Endothelial cell of umbilical vein (primary cell): ENCODE results near the gene CDC42. TPM values are rescaled to one million over a fixed set of nuclear protein-coding genes. Genes with fewer than 3 reads are reported as not detected.

Source experiments
- BruUV-seq: library from RNA; stranded (reverse); fragments of 400-500 nt; replicated peaks from 2 replicates; lab custom pipeline; 2021; lab: Mats Ljungman, UMichigan
- CTCF ChIA-PET: fragments of 300-600, 350-600 bp; sonication (Branson Sonifier 250); formaldehyde crosslinking; loops from one replicate; lab custom pipeline; 2021; ENCODE audit warnings: antibody characterized with exemption, inconsistent platforms; lab: Charles Lee
- POLR2A ChIA-PET: fragments of 300-600, 350-600 bp; sonication (Branson Sonifier 250); formaldehyde crosslinking; loops from one replicate; lab custom pipeline; 2021; ENCODE audit warnings: antibody characterized with exemption, inconsistent platforms; lab: Charles Lee
- DNase-seq: peaks from one replicate; pipeline ENCODE4 v3.0.0-alpha.2; 2011; ENCODE audit warnings: low read depth, low spot score
- FAIRE-seq: peaks from 2 replicates; lab custom pipeline; 2011; peaks lifted over from hg19 to GRCh38; lab: Jason Lieb, UNC
- H2AFZ ChIP-seq: 2 replicates; pipeline ENCODE4 v1.6.0; 2012; ENCODE audit warnings: low read depth, low read length, control low read depth, inconsistent platforms
- H3K27ac ChIP-seq: 2 replicates; pipeline ENCODE4 v1.5.1; 2011; ENCODE audit warnings: low read depth, mild to moderate bottlenecking, control low read depth, low read length, moderate library complexity; ENCODE audit not compliant: insufficient read depth
- H3K27me3 ChIP-seq, 2 experiments: 2 replicates each; pipeline versions ENCODE4 v1.6.0 to v1.6.1; 2011; ENCODE audit warnings: low read length in 2 of 2, mixed read lengths in 1 of 2; ENCODE audit not compliant: control insufficient read depth in 2 of 2, insufficient read depth in 2 of 2
- H3K36me3 ChIP-seq, 2 experiments: 2 replicates in 1 of 2; 3 replicates in 1 of 2; pipeline ENCODE4 v1.5.1; 2011; ENCODE audit warnings: low read length in 2 of 2, mild to moderate bottlenecking in 1 of 2, moderate library complexity in 1 of 2; ENCODE audit not compliant: control insufficient read depth in 2 of 2, insufficient read depth in 2 of 2; ENCODE audit errors: extremely low read depth in 1 of 2
- H3K4me1 ChIP-seq: 3 replicates; pipeline ENCODE4 v1.5.1; 2011; ENCODE audit warnings: mild to moderate bottlenecking, low read length; ENCODE audit not compliant: control insufficient read depth, insufficient read depth; ENCODE audit errors: extremely low read depth
- H3K4me2 ChIP-seq: 2 replicates; pipeline ENCODE4 v1.6.1; 2011; ENCODE audit warnings: low read length, control low read depth, mixed read lengths; ENCODE audit not compliant: insufficient read depth
- H3K4me3 ChIP-seq, 3 experiments: fragments of 200-600 bp in 1 of 3; sonication (generic), shearing (Covaris generic) in 1 of 3; replicated peaks in 1 of 3; 2 replicates each; pipeline ENCODE4 v1.5.1; 2011 to 2016; ENCODE audit warnings: control low read depth in 3 of 3, low read length in 3 of 3, mild to moderate bottlenecking in 2 of 3, inconsistent platforms in 1 of 3, low read depth in 1 of 3, moderate library complexity in 1 of 3; ENCODE audit not compliant: insufficient read depth in 1 of 3
- H3K79me2 ChIP-seq: 2 replicates; pipeline ENCODE4 v1.6.0; 2012; ENCODE audit warnings: low read length, inconsistent platforms; ENCODE audit not compliant: control insufficient read depth, insufficient read depth
- H3K9ac ChIP-seq: replicated peaks from 2 replicates; pipeline ENCODE3; 2011; ENCODE audit warnings: low read length, control low read depth; ENCODE audit not compliant: insufficient read depth; ENCODE audit errors: extremely low read depth
- H3K9me1 ChIP-seq: replicated peaks from 3 replicates; pipeline ENCODE4 v1.6.0; 2011; ENCODE audit warnings: mild to moderate bottlenecking, low read length; ENCODE audit not compliant: control insufficient read depth, insufficient read depth; ENCODE audit errors: extremely low read depth
- H3K9me3 ChIP-seq: replicated peaks from 2 replicates; pipeline ENCODE4 v1.5.1; 2012; ENCODE audit warnings: low read length, inconsistent platforms; ENCODE audit not compliant: control insufficient read depth, insufficient read depth
- H4K20me1 ChIP-seq: replicated peaks from 2 replicates; pipeline ENCODE3; 2011; ENCODE audit warnings: mild to moderate bottlenecking, low read length; ENCODE audit not compliant: control insufficient read depth, insufficient read depth; ENCODE audit errors: extremely low read depth
- CTCF ChIP-seq, 2 donors: IDR thresholded peaks; 1 replicate in 1 of 2; 2 replicates in 1 of 2; pipeline ENCODE4 v1.5.1; 2011; ENCODE audit warnings: low read length in 2 of 2, mild to moderate bottlenecking in 2 of 2, moderate library complexity in 2 of 2, control low read depth in 1 of 2, inconsistent platforms in 1 of 2, low read depth in 1 of 2; ENCODE audit not compliant: insufficient read depth in 1 of 2; ENCODE audit errors: extremely low read depth in 1 of 2
- FOS ChIP-seq: IDR thresholded peaks from 2 replicates; pipeline ENCODE4 v1.6.1; 2011; ENCODE audit warnings: mild to moderate bottlenecking, low read length, moderate library complexity, borderline replicate concordance; ENCODE audit not compliant: insufficient read depth
- MAX ChIP-seq: IDR thresholded peaks from 2 replicates; pipeline ENCODE4 v1.6.1; 2011; ENCODE audit not compliant: insufficient read depth, insufficient read length
- MYC ChIP-seq: IDR thresholded peaks from one replicate; pipeline ENCODE4 v1.6.1; 2011; ENCODE audit warnings: mild to moderate bottlenecking, low read depth, low read length
- POLR2A ChIP-seq: IDR thresholded peaks from 2 replicates; pipeline ENCODE4 v1.6.1; 2012; ENCODE audit warnings: low read depth, mild to moderate bottlenecking, control low read depth, low read length
- POLR2AphosphoS5 ChIP-seq: IDR thresholded peaks from 2 replicates; pipeline ENCODE4 v1.6.1; 2012; ENCODE audit warnings: low read depth, mild to moderate bottlenecking, control low read depth, low read length, moderate library complexity; ENCODE audit not compliant: insufficient read depth
- dilution Hi-C: fragments of 300-500 bp; cut with MboI; formaldehyde crosslinking; loops from one replicate; pipeline ENCODE4 v1.15.0; 2019; ENCODE audit warnings: low sequenced_read_pairs; ENCODE audit not compliant: extremely low pct_ligation_motif_present
- intact Hi-C: fragments of 100-400 bp; cut with micrococcal nuclease; formaldehyde crosslinking; loops from one replicate; pipeline ENCODE4 v1.10.0; 2022
- polyA plus RNA-seq, 4 experiments: library from polyadenylated mRNA; depleted of rRNA in 3 of 4; stranded (reverse) in 3 of 4; unstranded in 1 of 4; fragments of >200 nt; gene quantifications; 2 replicates each; pipeline versions ENCODE4 v1.2.1 to v1.2.3, GENCODE V29; 2011 to 2012; ENCODE audit warnings: missing spikeins in 1 of 4
- total RNA-seq: library from RNA; stranded (reverse); gene quantifications from 2 replicates; pipeline ENCODE4 v1.2.3, GENCODE V29; 2021

Gene CDC42
- total and polyA plus RNA-seq, 2 donors (not counting 3 experiments of a cell fraction or from before 2014, with no cell fraction given) = 199 to 381 TPM

- peaks cover 39% of the 10 kb centered on the region for H4K20me1 ChIP-seq
Observed at GRCh38 chr1:22089787-22090186, 37.3 kb downstream of the CDC42 start.

More at GRCh38 chr1:22089787-22090186, 37.3 kb downstream of the CDC42 start:
- Histone ChIP-seq H3K4me3 (peak overlapping the region in 2 of 3 experiments; percentile 17 to 52), H3K9ac (peak overlapping the region; percentile 33), H3K4me2 (peak overlapping the region; percentile 98), H3K27ac (peak overlapping the region; percentile 20), H2AFZ (no peak overlapping the region), H3K36me3 (peaks cover 3 to 29% of the 10 kb centered on the region in 2 experiments), H3K9me3 (no peaks in the 10 kb centered on the region), H3K79me2 (peaks cover 86% of the 10 kb centered on the region), H3K4me1 (peaks cover 52% of the 10 kb centered on the region), H3K9me1 (peaks cover 3% of the 10 kb centered on the region), H3K27me3 (no peaks in the 10 kb centered on the region)
- TF ChIP-seq CTCF (IDR thresholded peaks at IDR 0.05; ENCODE audit: extremely low read depth in 1 of 2, insufficient read depth in 1 of 2, low read depth in 1 of 2, low read length in 2 of 2) (no peak), POLR2AphosphoS5 (peak; percentile 27), MAX (no peak), MYC (no peak), FOS (no peak), POLR2A (no peak)
- intact Hi-C loops = loop anchor here (2.0 to 5.0 kb wide), 2 partner anchors 15 to 37 kb away; partner anchors contain the start of gene CDC42
- FAIRE-seq (peak; percentile 76), DNase-seq (peak; percentile 52)
- POLR2A ChIA-PET = interaction anchor here (1.4 kb wide), 1 partner anchor 59 kb away, joined by 3 read pairs; no protein-coding TSS in a partner anchor
- CTCF ChIA-PET = interaction anchor here (1.1 to 3.2 kb wide), 5 partner anchors 10 to 34 kb away, joined by 3 to 12 read pairs (median 3); no protein-coding TSS in a partner anchor
- BruUV-seq = no TSS peak
- dilution Hi-C loops = no loop called here
